IPS-NIHi7 (cell line): ENCODE data around the gene TM4SF1.

Experiments used
- DNase-seq: peaks from one replicate; pipeline ENCODE4 v3.0.0; 2012; ENCODE audit warnings: mixed read lengths; ENCODE audit errors: extremely low spot score

TM4SF1 gene

DNA sequence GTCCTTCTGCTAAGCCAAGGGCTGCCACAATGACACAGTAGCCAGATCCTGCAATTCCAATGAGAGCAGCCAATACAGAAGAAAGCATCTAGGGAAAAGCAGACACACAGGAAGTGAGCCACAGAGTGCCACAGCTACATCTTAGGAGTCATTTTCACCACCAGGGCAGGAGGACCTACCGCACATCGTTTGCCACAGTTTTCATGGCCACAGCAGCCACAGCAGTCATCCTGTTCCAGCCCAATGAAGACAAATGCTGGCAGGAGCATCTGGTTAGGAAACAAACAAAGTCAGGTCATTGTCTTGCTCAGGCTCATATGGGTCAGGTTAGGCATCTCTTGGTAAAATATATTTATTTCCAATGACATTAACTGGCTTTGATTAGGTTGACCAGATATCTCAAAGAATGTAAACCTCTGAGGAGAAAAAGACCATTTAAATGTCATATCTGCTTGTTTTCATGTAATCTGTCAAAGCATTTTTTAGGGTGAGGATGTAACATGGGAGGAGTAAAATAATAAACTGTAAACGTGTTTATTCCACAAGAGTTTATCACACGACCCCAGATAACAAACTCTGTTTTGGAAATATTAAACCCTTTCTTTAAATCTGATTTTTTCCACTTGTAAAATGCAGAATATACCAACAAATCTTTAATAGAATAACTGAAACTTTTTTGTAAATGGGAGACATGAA, 1.8 kb downstream of the TM4SF1 start:
- no peak for DNase-seq

DNA sequence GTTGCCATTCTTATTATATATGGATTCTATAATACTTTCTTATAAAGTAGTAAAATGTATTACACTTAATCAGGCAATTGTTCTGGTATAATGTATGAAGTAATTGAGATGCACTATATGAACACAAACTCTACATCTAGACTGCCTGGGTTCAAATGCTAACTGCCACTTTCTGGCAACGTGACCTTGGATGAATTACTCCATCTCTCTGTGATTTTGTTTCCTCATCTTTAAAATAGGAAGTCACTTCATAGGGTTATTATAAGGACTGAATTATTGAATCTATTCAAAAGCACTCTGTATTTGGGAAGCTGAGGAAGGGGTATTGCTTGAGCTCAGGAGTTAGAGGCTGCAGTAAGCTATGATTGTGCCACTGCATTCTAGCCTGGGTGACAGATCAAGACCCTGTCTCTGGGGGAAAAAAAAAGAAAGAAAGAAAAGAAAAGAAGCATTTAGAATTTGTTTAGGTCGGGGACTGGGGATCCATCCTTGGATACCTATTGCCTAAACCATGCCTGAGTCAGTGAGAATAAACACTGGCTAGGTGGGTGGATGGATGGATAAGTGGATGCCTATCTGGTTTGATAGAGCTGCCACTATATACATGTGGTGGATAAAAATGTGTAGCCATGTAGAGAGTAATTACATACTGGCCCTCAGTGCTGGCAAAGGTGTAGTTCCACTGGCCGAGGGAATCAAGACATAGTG, 2.5 kb downstream of the TM4SF1 start:
- DNase-seq: no peak

DNA sequence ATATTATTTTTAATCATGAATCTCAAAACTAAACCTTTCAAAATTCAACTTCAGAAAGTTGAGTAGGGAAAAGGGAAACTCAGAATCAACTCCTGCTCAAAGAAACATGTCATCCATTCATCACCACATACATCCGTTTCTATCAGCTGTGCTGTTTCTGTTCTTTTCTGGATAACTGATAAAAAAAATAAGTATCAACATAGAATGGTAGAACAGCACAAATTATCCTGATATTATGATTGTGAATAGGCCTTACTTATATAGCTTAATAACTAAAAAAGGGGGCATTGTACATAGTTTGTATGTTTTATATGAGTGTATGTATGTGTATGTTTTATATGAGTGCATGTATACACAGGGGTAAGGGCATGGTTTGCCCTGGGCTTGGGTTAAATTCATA, 3.1 kb downstream of the TM4SF1 start:
- DNase-seq: no peak

DNA sequence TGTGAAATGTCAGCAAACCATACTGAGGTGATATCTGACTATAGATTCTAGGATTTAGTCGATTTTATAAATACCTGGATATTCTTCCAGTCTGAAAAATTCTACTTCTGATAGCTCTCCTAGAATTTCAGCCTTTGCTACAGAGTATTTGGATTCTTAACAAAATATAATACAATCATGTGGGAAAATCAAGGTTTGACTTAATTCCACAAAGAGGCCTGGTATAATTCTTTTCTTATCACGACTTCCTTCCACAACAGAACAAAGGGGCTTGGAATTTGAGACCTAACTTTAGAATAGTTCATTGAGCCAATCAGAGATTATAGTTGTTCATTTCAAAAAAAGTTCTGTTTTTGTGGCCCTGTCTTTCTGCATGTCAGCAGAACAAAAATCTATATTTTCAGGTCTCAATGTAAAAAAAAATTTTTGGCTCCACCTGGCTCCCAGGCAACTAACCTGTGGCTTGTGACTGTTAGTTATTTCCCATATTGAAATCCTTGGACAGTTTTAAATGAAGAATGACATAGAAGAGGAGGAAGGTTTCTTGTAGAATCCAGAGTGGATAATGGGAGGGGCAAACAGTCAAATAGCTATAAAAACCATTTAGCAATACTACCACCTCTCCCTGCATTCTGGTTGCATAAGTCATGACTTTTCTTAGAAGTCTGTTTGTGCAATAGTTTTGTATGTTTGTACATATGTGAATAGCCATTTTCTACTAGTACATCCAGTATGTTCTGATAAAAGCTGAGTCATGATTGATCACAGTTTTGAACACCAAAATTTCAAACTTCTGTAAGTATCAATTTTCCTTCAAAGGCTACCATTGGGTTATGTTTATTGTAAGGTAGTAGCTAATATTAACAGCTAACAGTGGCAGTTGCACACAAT, 4.0 kb downstream of the TM4SF1 start:
- no peak for DNase-seq

DNA sequence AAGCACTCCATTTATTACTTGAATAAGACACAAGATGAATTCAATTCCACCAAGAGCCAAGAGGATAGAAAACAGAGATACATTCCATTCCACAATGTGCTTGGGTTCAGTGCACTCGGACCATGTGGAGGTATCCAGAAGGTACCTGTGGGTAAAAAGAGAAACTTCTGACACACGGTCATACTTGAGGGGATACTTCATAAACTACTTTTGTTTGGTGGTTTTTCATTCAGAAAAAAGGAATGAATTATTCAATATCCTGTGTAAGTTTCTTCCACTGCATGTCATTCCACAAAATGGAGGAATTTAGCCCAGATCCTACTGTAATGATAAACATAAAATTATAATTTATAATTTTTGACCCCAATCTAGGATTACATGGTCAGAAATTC, 5.7 kb downstream of the TM4SF1 start:
- DNase-seq: no peak

DNA sequence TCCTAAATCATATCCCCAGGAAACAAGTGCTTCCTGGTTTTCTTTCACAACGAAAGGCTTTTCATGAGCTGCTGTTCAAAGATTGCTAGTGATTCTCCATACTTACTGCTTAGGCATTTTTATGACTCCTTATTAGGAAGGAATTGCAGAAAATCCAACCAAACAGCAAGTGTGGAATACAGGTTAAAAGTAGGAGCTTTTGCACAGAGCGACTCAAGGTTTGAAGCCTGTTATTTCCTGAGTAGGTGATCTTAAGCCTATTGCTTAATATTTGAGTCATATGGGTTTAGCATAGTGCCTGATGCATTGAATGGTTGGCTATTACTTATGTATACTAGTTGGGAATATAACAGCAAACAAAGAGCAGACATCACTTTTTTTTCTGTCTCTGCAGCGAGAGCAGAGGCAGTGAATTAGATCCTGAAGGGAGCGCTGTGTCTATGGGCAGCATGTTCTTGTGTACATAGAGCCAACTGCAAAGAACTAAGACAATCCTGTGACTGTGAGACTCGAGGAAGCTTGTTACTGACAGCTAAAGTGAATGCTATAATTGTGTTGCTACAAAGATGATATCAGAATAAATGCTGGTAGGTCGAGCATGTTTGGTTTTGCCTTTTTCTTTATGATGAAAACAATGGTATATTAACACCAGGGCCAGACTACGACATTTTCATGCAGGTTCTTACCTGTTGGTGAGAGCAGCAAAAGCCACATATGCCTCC, 6.3 kb downstream of the TM4SF1 start:
- no peak for DNase-seq

DNA sequence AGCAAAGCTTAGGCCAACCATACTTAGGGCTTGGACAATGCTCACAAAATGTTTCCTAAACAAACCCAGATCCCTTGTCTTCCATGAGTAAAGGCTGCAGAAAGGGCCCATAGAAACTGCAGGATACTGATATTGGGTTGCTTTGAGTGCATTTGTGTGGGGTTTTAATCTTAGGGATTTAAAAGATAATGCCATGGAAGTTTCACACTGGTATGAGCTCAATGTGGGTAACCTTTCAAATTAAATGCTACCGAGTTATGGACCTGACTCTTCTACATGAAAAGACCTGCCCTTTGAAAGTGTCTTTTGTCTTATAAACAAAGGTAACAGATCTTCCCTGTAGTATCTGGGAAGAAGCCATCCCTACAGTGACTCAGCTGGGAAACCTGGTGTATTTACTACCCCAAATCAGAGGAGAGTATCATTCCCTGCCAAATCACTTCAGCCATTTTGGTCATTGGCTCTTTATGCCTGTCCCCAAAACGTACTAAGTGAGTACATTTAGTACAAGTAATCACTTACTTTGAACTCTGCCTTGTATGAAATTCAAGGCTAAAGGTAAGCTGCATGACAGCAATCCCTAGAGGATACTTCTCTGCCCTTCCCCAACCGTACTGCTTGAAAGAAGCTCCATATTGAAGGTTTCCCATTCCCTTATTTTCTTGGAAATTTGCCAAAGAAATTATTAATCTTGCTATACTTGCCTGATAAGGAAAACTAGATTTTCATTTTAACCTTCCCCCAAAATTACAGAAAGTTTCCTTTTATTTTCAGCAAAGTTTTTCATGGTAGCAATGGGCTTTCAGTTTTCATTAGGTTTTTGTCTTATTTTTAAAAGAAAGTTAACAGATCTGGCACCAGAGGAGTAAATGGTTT, 7.2 kb downstream of the TM4SF1 start:
- peak; percentile 38 for DNase-seq

DNA sequence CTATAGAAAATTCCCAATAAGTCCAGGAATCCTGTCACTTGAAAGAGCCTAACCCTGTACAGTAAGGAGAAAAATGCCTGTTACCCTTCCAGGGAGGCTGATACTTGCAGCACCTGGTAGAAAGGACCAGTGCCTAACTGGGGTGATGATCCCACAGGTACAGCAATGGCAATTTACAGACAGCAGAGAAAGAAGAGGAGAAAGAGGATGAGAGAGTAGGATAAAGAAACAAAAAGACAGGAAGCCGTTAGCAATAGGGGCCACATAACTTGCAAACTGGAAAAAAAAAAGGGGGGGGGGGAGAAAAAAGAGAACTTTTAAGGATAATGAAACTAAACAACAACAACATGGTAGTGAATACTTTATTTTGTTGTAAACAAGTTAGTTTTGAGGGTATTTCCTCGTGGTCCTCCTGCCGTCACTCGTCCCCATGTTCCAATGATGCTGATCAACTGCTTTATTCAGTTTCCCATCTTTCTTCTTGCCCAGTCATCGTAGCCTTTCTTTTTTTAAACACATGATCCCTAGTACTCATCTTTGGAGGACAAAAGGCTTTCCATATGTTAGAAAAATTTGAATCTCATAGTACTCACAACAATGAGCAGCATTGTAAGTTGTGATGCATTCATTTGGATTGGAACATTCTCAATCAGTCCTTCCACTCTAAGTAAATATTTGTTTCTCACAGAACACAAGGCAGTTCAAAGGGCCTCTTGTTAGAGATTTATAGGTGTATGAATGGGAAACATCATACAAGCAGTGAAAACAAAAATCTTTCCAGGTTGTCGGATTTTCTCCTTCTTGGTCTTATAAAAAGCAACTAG, 8.6 kb downstream of the TM4SF1 start:
- DNase-seq: no peak

DNA sequence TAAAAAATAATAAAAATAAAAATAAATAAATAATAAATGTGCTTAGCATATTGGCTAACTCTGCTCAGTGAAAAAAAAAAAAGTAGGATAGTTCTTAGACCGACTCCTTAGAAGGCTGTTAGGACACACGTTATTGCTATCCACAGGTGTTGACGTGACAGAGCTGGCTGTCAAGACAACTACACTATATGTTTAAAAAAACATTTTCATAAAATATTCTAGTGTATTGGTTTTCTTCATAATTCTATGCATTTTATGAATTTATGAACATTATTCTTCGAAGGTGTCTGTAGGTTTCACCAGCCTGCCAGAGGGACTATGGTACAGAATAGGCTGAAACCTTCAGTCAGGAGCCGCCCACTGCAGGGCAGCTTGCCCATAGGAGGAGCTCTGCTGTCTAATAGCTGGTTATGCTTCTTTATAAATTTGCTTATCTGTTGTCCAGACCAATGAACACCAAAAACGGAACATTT, 9.2 kb downstream of the TM4SF1 start:
- no peak for DNase-seq

DNA sequence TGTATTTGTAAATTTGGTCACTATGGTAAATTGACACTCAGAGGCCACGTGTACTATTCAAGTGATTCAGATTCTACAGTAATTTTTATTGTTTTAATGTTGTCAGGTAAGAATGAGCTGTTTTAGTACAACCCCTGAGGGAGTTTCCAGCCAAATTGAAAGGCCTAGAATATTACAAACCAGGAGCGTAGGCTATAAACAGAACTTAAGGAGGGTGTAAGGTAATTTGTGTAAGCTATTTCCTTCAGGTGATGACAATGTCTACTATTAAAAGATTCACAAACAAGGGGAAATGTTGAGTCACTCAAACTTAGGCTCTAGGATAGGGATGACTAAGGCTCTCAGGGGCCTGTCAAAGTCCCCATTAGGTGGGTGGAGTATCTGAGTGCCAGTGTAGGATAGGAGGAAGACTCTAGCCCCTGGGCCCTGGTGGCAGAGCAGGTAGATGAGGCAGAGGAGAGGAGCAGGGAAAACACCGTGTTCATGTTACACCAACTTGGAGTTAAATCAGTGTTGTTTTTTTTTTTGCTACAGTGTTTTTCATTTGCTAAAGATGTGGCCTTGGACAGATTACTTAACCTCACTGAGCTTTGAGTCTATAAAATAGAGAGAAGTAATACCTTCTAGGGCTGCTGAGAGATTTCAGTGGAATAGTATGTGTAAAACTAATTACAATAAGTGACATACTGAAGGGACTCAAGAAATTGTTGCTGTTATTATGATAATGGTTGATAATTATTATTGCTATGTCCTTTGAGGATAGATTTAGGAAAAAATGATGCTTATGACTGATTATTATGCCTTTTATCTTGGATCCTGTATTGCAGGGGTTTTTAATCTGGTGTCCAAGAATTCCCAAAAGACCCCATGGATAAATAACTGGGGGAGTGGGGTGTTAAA, 10.3 kb downstream of the TM4SF1 start:
- no peak for DNase-seq

DNA sequence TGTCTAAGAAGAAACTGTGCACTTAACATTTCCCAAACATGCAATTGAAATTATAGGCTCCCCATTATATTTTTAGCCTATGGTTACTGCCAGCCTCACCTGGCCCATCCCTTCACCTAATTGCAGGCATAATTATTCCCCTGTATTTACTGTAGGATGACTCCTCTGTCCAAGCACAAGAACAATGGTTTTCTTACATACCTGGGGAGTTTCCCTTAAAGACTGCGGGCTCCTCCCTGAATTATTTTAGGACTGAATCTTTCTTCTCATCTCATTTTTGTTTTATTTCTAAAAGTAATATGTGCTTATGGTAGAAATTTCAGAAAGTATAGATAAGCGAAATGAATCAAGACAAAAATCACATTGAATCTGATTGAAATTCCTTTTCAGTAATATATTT, 11.4 kb downstream of the TM4SF1 start:
- DNase-seq: no peak

DNA sequence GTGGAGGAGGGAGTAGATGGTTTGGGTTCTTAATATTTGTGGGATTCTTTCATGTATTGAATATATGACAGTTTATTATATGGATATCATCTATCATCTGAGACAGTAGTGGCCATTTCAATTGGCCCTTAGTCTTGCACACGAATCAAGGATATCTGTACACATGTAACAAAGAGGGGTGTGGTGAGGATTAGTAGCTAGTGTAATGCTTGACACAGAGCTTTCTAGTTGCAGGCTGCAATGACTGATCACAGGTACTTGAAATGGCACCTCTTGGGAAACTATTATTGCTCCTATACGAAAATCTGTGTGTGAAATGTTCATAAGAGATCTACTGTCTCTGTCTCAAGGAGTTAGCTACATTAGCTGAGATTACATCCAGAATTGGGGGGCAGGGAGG, 12.8 kb downstream of the TM4SF1 start:
- DNase-seq: no peak

DNA sequence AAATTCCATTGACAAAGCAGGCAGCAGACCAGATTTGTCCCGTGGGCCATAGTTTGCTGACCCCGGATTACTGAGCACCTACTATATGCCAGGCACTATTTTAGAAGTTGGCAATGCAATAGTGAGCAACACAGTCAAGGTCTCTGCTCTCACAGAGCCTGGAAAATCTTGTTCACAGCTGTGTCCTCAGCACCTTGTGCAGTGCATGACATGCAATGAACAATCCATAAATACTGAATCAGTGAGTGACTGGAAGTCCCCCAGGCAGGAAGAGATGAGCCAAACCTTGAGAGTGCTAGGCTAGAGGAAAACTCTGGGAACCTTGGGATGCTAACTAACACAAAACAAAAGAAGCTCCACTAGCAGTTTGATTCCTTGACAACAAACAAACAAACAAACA, 14.4 kb downstream of the TM4SF1 start:
- DNase-seq: no peak

DNA sequence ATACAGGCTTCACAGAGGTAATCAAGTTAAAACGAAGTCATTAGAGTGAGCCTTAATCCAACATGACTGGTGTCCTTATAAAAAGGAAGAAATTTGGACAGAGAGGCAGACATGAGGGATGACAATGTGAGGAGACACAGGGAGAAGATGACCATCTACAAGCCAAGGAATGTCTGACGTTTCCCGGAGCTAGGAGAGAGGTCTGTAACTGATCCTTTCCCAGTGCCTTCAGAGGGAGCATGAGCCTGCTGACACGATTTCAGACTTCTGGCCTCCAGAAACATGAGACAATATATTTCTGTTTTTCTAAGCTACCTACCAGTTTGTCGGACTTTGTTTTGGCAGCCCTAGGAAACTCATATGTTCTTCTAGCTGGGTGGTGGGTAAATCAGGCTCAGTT, 15.1 kb downstream of the TM4SF1 start:
- DNase-seq: no peak

DNA sequence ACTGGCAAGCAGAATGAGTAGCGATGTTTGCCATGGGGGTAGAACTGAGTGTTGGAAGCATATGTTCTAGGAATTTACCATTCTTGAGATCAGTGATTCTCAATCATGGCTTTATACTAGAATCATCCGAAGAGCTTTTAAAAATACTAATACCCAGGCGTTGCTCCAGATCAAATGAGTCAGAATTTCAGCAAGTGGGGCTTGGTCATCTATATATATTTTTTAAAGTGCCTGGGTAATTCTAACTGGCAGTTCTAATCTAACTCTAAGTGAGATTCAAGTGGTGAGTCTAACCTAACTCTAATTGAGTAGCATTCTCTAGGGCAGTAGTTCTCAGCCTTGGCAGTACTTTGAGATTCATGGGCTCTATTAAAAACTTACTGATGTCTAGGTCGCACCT, 20.8 kb downstream of the TM4SF1 start:
- DNase-seq: no peak

DNA sequence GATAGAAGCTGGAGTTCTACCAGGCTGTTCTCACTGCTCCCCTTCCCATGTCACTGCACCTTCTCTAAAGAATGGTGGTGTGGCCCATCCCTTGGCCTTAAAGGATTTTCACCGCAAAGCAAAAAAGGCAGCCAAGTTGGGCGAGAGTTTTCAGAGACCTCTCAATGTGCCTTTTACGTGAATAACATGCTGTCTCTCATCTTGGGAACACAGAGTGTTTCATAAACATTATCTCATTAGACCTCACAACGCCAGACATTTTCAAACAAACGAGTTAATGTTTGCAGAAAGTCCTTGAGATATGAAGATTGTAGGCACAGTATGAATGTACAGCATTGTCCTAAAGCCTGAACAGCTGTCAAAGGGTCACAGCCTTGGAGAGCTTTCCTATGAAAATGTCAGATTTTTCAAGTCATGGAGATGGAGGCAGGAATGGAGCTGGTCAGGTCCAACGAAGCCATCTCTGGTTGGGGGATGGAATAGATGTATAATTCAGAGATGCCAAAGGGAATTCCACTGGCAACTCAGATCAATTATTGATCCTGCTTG, 21.3 kb downstream of the TM4SF1 start:
- no peak for DNase-seq

DNA sequence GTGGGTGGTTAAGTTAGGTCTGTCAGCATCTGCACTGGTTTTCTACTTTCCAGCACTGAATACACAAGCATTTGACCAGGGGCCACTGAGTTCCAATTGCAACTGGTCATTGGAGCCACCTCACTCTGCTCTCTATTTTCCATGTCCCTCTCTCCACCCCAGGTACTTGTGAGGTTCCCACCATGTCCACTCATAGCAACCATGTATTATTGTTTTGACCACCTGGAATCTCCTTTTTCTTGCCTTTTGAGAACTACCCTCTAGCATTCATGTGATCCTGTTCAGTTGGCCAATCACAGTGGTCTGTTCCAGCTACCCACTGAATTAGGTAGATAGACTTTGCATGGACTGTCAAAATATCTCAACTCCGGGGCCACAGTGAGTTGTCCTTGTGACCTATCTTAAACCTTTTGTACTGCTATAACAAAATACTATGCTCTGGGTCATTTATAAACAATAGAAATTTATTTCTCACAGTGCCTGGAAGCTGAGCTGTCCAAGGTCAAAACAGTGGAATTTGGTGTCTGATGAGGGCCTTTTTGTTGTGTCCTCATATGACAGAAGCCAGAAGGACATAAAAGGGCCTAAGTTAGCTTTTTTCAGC, 23.8 kb downstream of the TM4SF1 start:
- DNase-seq: no peak

DNA sequence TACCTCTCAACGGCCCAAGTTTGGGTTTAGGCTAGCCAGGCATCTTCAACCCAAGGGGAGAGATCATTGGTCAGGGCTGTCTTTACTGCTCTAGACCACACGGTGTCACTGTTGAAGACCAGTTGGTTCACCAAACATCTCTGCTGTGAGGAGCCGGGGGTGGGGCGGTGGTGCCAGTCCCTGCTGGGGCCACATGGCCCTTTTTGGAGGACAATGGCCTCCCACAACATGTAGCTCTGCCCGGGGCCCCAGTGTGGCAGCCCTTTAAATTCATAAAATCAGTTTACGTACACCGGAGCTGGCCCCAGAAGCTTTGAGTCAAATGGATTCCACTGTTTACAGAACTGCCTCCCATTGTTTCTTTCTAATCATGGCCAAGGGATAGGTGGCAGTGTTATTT, 24.9 kb downstream of the TM4SF1 start:
- peak; percentile 92 for DNase-seq
